H1 (cell line): ENCODE measurements around the gene LHPP. TPM values are rescaled to one million over a fixed set of nuclear protein-coding genes. Genes with fewer than 3 reads are reported as not detected.

Experiments used
- ATF2 ChIP-seq: IDR thresholded peaks from 2 replicates; pipeline ENCODE4 v1.6.1; 2012; ENCODE audit warnings: low read length, inconsistent platforms
- GTF2F1 ChIP-seq: IDR thresholded peaks from 2 replicates; pipeline ENCODE4 v1.6.1; 2012; ENCODE audit warnings: low read depth, low read length, improper control_type of control experiment, borderline replicate concordance
- KDM4A ChIP-seq: IDR thresholded peaks from one replicate; pipeline ENCODE4 v1.7.1; 2012; ENCODE audit warnings: low read depth, mild to moderate bottlenecking, moderate library complexity, low read length, inconsistent platforms; ENCODE audit not compliant: severe bottlenecking
- POU5F1 ChIP-seq: IDR thresholded peaks from 2 replicates; pipeline ENCODE4 v1.6.1; 2011; ENCODE audit warnings: low read depth, mild to moderate bottlenecking, low read length, moderate library complexity
- RBBP5 ChIP-seq: IDR thresholded peaks from 2 replicates; pipeline ENCODE4 v1.7.1; 2012; ENCODE audit warnings: low read depth, mild to moderate bottlenecking, inconsistent platforms, low read length, moderate library complexity, borderline replicate concordance
- RFX5 ChIP-seq: IDR thresholded peaks from 2 replicates; pipeline ENCODE4 v1.6.1; 2011; ENCODE audit warnings: low read depth, low read length, improper control_type of control experiment, borderline replicate concordance
- polyA plus RNA-seq, 7 experiments: library from polyadenylated mRNA; depleted of rRNA in 3 of 7; stranded (reverse) in 5 of 7; unstranded in 2 of 7; fragments of >200 nt in 5 of 7; fragments of 200-250 nt in 2 of 7; gene quantifications; 1 replicate in 5 of 7; 2 replicates in 1 of 7; 4 replicates in 1 of 7; pipeline versions ENCODE4 v1.2.1 to v1.2.3, GENCODE V29; 2011 to 2013; ENCODE audit warnings: missing spikeins in 2 of 7, mixed read lengths in 2 of 7
- total RNA-seq: library from RNA; stranded (reverse); fragmentation: NEBNext Ultra II Directional; extraction: Animal tissue kit (Norgen Biotek cat#: 25700); gene quantifications from 2 replicates; pipeline ENCODE4 v1.2.1, GENCODE V29; 2021
- TF ChIP-seq, protein P1 (sequence below): fragments of 300-600 bp; sonication (generic); IDR thresholded peaks from 2 replicates; pipeline ENCODE4 v1.7.1; 2012; ENCODE audit warnings: low read length, moderate library complexity, mild to moderate bottlenecking, inconsistent platforms; ENCODE audit not compliant: insufficient replicate concordance

The LHPP gene
- total and polyA plus RNA-seq, 2 of the 8 experiments (the other 6 are each of a cell fraction or from before 2014, with no cell fraction given): 26.0 to 45.0 TPM

DNA sequence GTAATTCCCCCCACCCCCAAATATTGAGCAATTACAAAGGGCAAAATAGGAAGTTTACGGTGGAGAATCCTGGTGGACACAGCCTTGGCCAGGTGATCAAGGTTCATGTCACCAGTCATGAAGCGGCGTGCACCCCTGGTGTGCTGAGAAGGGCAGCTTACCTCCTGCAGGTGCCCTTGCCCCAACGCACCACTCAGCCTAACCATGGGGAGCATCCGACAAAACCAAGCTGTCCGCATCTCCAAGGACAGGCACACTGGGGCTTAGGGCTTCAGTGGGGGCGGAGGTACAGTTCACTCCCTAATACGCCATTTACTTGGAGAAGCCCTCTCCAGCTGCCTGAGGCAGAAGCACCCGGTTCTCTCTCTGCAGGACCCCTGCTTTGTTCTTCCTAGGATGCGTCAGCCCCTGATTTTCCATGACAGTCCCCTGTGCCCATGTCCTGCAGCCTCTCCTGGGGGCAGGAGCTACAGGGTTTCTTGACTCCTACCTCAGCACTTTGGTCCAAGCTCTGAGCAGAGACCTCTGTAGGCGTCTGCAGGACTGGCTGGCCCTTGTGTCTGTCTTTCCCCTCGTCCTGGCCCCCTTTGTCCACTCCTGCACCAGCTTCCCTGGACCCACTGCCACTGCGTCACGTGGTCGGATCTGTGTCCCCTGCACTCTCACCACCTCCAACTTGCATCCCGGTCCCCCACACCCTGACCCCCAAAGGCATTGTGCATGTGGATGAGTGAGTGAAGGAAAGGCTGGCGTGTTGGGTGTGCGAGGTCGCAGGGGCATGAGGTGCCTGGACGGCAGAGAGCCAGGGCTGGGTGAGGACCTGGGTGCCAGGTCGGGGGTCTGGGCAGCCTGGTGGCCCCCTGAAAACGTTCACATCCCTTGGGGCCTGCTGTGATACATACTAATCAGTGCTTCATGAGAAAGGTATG lies 113.7 kb downstream of the LHPP start (continued):
- TF ChIP-seq, protein P1, sequence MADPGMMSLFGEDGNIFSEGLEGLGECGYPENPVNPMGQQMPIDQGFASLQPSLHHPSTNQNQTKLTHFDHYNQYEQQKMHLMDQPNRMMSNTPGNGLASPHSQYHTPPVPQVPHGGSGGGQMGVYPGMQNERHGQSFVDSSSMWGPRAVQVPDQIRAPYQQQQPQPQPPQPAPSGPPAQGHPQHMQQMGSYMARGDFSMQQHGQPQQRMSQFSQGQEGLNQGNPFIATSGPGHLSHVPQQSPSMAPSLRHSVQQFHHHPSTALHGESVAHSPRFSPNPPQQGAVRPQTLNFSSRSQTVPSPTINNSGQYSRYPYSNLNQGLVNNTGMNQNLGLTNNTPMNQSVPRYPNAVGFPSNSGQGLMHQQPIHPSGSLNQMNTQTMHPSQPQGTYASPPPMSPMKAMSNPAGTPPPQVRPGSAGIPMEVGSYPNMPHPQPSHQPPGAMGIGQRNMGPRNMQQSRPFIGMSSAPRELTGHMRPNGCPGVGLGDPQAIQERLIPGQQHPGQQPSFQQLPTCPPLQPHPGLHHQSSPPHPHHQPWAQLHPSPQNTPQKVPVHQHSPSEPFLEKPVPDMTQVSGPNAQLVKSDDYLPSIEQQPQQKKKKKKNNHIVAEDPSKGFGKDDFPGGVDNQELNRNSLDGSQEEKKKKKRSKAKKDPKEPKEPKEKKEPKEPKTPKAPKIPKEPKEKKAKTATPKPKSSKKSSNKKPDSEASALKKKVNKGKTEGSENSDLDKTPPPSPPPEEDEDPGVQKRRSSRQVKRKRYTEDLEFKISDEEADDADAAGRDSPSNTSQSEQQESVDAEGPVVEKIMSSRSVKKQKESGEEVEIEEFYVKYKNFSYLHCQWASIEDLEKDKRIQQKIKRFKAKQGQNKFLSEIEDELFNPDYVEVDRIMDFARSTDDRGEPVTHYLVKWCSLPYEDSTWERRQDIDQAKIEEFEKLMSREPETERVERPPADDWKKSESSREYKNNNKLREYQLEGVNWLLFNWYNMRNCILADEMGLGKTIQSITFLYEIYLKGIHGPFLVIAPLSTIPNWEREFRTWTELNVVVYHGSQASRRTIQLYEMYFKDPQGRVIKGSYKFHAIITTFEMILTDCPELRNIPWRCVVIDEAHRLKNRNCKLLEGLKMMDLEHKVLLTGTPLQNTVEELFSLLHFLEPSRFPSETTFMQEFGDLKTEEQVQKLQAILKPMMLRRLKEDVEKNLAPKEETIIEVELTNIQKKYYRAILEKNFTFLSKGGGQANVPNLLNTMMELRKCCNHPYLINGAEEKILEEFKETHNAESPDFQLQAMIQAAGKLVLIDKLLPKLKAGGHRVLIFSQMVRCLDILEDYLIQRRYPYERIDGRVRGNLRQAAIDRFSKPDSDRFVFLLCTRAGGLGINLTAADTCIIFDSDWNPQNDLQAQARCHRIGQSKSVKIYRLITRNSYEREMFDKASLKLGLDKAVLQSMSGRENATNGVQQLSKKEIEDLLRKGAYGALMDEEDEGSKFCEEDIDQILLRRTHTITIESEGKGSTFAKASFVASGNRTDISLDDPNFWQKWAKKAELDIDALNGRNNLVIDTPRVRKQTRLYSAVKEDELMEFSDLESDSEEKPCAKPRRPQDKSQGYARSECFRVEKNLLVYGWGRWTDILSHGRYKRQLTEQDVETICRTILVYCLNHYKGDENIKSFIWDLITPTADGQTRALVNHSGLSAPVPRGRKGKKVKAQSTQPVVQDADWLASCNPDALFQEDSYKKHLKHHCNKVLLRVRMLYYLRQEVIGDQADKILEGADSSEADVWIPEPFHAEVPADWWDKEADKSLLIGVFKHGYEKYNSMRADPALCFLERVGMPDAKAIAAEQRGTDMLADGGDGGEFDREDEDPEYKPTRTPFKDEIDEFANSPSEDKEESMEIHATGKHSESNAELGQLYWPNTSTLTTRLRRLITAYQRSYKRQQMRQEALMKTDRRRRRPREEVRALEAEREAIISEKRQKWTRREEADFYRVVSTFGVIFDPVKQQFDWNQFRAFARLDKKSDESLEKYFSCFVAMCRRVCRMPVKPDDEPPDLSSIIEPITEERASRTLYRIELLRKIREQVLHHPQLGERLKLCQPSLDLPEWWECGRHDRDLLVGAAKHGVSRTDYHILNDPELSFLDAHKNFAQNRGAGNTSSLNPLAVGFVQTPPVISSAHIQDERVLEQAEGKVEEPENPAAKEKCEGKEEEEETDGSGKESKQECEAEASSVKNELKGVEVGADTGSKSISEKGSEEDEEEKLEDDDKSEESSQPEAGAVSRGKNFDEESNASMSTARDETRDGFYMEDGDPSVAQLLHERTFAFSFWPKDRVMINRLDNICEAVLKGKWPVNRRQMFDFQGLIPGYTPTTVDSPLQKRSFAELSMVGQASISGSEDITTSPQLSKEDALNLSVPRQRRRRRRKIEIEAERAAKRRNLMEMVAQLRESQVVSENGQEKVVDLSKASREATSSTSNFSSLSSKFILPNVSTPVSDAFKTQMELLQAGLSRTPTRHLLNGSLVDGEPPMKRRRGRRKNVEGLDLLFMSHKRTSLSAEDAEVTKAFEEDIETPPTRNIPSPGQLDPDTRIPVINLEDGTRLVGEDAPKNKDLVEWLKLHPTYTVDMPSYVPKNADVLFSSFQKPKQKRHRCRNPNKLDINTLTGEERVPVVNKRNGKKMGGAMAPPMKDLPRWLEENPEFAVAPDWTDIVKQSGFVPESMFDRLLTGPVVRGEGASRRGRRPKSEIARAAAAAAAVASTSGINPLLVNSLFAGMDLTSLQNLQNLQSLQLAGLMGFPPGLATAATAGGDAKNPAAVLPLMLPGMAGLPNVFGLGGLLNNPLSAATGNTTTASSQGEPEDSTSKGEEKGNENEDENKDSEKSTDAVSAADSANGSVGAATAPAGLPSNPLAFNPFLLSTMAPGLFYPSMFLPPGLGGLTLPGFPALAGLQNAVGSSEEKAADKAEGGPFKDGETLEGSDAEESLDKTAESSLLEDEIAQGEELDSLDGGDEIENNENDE: no peak
- TF ChIP-seq RBBP5: no peak
- TF ChIP-seq POU5F1: no peak
- no peak for TF ChIP-seq KDM4A
- TF ChIP-seq ATF2: no peak
- no peak for TF ChIP-seq GTF2F1
- no peak for TF ChIP-seq RFX5
